Glomerular endothelial cell (primary cell): ENCODE measurements around the gene DNAJC12. TPM values are rescaled to one million over a fixed set of nuclear protein-coding genes. Genes with fewer than 3 reads are reported as not detected.
A peak's percentile ranks its signal among the peaks of the same experiment; 100 is the strongest.
"Not testable (repeated sequence)": the region's sequence is repeated elsewhere in the genome, so short reads cannot be mapped to it uniquely, and the experiment has no call there.

ENCODE experiments used
- DNase-seq: peaks from one replicate; pipeline ENCODE4 v3.0.0-alpha.2; 2011; ENCODE audit warnings: low read depth, low spot score; ENCODE audit errors: extremely low read depth
- total RNA-seq: library from RNA; depleted of rRNA; stranded (reverse); fragments of >200 nt; gene quantifications from 2 replicates; pipeline ENCODE4 v1.2.3, GENCODE V29; 2015

Gene DNAJC12
- total RNA-seq, 1 donor from 2014 or later = 1.9 TPM

DNA sequence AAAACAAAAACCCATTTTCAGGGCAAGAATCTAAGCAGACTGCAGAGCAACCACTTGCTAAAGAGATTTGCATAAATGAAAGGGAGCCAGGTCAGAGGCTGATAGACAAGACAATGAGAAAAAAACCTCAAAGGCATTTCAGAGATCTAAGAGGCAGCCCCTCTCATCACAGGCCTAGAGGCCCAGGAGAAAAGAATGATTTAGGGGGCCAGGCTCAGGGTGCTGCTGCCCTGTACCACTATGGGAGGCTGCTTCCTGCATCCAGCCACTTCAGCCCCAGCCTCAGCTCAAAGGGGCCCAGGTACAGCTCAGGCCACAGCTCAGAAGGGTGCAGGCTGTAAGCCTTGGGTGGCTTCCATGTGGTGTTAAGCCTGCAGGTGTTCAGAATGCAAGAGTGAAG is 3.7 kb upstream of the DNAJC12 start:
- no peak for DNase-seq

DNA sequence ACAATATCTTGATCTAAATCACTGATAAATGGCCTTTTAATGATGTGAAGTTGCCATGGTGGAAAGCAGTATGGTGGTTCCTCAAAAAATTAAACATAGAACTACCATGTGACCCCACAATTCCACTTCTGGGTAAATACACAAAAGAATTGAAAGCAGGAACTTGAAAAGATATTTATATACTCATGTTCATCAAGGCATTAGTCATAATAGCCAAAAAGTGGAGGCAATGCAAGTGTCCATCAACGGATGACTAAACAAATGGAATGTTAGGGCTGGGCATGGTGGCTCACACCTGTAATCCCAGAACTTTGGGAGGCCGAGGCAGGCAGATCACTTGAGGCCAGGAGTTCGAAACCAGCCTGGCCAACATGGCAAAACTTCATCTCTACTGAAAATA is 2.0 kb upstream of the DNAJC12 start:
- no peak for DNase-seq

DNA sequence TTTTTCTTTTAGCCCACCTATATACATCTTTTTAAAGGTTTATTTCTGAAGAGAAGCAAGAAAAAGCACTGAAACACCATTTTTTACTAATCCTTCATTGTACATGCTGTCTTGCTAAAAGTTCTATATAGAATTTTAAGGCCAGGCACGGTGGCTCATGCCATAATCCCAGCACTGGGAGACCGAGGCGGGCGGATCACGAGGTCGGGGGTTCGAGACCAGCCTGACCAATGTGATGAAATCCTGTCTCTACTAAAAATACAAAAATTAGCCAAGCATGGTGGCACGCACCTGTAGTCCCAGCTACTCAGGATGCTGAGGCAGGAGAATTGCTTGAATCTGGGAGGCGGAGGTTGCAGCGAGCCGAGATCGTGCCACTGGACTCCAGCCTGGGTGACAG is 1.5 kb upstream of the DNAJC12 start:
- not testable (repeated sequence) for DNase-seq

DNA sequence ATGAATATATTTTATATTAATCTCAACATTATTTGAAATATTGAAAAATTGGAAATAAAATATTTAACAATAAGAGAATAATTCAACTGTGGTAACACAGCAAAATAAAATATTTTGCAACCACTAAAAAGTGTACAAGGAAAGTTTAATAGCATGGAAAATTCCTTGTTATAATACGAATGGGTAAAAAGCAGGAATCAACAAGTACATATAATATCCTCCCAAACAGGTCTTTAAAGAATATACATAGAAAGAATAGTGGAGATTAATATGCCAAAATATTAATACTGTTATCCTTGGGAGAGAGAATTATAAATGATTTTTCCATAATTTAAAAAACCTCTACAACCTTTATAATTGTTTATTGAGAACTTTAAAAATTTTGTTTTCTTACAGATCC is 1.0 kb downstream of the DNAJC12 start:
- no peak for DNase-seq

DNA sequence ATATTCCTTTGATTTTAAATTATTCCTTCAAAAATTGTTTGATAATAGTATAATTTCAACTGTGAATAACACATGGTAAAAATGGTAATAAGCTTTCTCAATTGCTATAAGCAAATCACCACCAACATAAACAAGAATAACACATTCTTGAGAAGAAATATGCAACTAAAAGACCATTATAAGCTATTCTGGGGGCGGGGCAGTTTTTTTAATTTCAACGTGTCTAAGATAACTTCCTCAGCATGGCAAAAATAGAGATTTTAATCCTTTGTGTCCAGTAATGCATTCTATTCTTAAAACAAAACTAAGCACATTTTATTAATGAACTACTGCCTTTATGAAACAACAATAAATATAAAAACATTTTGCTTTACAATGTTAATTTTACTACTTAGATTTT is 1.5 kb downstream of the DNAJC12 start:
- no peak for DNase-seq

DNA sequence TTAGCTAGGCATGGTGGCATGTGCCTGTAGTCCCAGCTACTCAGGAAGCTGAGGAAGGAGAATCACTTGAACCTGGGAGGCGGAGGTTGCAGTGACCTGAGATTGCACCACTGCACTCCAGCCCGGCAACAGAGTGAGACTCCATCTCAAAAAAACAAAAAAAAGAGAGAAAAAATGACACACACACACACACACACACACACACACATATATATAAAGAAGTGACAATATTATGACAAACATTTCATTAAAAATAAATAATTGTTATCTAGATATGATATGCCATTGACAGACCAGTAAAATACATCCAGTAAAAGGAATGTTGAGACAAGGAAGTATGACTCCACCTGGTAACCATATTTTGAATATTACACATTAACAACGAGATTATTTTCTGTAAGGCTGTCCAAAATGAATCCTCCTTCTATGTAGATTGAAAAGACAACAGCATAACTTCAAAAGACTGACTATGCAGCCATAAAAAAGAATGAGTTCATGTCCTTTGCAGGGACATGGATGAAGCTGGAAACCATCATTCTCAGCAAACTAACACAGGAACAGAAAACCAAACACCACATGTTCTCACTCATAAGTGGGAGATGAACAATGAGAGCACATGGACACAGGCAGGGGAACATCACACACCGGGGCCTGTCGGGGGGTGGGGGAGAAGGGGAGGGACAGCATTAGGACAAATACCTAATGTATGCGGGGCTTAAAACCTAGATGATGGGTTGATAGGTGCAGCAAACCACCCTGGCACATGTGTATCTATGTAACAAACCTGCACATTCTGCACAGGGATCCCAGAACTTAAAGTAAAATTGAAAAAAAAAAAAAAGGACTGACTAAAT is 2.2 kb downstream of the DNAJC12 start:
- DNase-seq = not testable (repeated sequence)

DNA sequence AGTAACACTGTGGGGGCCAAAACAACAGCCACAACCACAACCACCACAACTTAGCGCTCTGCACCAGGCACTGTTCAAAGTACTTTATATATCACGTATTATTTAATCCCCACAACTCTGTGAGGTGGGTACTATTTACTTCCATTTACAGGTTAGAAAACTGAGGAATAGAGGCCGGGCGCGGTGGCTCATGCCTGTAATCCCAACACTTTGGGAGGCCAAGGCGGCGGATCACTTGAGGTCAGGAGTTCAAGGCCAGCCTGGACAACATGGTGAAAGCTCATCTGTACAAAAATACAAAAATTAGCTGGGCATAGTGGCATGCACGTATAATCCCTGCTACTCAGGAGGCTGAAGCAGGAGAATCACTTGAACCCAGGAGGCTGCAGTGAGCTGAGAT is 3.6 kb downstream of the DNAJC12 start:
- no peak for DNase-seq

DNA sequence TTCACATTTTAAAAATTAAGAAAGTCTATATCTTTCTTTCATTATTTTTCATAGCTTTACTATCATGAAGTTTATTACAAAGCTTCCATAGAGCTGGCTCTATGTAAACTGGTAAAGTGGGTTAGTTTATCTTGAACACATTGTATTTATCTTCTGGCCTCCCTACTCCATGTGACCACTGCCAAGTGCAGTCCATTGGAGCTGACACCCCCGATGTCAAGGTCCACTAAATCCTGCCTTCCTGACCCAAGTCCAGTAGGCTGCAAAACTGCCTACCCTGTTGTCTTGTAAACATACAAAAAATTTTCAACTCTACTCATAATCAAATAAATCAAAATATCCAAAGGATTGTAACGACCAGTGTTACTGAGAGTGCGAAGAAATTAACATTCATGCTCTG is 10.2 kb downstream of the DNAJC12 start:
- no peak for DNase-seq

DNA sequence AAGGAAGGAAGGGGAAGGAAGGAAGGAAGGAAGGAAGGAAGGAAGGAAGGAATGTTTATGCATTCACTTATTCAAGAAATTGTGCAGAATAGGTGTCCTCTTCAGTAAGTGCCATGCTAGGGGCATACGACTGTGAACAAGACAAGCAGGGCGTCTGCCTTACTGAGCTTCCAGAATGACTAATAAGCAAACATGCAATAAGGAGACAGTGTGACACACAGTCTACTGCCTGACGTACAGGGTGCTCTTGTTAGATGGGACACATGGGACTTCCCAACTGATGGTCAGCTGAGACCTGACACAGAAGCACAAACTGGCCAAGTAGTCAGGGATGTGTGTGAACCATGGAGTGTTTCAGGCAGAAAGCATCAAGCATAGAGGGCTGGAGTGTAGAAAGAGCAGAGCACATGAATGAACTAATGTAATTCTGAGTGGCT is 18.2 kb downstream of the DNAJC12 start:
- DNase-seq = no peak

DNA sequence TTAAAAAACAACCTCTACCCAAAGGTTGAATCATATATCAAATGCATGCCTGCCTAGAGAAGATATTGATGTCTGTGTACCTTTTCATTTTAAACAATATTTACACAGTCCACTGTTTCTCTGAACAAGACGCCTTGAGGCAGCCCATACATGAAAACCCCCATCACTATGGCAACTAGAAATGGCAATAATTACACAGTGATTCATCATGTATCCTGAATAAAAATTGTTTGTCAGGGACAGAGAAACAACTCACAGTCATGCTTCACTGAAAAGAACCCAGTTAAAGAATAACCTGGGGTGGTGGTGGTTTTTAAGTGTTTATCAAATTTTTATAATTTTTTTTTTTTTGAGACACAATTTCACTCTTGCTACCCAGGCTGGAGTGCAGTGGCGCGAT is 19.7 kb downstream of the DNAJC12 start:
- peak; percentile 55 for DNase-seq

DNA sequence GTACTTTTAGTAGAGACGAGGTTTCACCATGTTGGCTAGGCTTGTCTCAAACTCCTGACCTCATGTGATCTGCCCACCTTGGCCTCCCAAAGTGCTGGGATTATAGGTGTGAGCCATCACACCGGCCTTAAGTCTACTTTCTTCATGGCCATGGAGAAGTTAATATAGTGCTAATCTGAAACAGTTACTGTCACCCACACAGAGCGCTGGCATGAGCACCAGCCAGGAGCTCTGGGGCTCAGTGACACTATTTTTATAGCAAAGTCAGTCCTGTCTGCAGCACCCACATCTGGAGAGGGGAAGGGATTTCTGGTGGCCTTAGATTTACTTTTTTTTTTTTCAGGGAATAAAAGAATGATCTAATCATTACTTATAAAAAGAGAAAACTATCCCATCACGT is 21.3 kb downstream of the DNAJC12 start:
- DNase-seq = no peak

DNA sequence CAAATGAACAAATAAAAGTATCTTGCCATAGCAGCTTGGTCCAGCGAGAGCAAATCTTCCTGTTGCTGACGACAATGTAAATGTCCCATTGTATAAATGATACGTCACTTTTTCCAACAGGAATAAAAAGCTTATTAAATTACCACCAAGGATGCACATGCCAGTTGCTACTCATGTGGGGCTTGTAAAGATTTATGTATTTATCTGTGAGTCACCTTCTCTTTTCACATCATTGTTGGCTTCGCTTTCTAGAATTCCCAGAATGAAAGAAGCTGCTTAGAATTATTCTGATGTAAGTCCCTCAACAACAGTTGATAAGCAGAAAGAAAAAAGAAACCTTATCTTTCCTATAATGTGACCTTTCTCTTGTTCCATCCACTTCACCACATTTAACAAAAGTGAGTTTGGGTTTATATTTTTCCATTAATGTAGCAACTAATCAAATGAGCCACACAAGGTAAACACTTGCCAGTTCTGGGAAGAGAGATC is 22.4 kb downstream of the DNAJC12 start:
- DNase-seq = no peak

DNA sequence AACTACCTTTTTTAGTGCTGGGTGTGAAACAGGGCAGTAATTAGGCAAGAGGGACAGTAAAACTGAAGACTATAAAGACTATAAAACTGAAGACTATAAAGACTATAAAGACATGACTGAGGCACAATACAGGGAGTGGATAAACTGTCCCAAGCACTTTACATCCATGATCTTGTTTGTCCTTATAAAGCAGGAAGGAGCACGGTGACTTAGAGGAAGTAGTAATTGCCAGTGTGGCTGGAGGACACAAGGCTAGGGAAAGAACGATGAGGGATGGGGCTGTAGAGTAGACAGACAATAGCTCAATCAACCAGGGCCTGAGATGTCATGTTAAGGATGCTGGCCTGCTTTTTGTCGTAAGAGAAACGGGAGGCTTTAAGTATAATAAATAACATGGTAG is 26.0 kb downstream of the DNAJC12 start:
- DNase-seq = no peak

DNA sequence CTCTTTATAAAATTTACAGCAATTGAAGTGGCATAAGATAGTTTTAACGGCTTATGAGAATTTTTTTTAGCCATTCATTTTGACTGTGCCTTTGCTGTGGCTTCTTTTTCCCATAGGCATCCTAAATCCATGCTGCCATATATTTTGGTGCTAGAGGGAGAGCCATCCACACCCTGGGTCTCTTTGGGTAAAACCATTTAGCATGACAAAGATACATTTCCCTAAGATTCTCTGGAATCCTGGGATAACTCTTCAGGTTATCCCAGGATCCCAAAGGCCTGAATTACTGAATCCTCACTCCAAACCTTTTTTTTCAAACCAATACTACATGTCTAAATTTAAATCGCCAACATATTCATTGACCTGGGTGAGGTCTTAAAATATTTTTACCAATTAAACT is 28.9 kb downstream of the DNAJC12 start:
- no peak for DNase-seq

DNA sequence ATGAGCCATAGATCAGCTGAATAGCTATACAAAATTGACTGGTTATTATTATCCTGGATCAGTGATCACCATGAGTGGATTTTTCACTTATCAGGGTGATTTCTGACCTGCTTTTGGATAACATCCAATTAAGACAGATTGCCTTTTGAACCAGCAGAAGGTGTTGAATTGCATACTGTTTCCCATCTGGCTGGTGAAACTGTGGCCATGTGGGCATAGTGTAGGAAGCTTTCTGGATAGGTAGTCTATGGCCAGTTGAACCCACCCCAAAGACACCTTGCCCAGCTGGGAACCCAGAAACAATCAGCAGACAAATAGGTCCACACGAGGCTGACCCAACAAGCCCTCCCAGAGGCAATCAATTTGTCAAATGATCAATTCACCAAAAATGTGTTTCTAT is 29.3 kb downstream of the DNAJC12 start:
- DNase-seq = no peak

DNA sequence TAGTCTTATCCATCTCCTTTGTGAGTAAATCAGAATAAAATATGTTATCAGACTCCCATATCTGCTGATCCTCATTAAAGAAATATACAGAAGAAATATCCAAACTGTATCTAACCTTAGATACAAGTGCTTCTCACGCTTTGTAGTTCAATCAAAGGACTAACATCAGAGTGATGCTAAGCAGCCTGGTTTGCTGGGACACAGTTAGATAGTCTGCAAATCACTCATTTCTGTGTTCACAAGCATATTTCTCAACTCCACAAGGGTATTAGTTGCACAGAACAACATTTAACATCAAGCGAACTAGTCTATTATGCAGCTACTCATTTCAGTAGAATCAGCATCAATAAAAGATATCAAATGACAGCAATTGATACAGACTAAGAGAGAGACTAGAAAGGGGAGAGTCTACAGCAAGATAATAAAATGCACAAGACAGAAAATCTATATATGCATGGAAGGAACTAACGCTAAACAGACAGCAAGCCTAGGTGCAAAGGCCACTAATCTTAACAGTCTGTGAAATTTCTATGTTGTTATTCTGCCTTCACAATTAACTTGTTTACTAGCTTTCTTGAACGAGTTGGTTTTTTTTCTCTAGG is 30.0 kb downstream of the DNAJC12 start:
- DNase-seq = no peak

DNA sequence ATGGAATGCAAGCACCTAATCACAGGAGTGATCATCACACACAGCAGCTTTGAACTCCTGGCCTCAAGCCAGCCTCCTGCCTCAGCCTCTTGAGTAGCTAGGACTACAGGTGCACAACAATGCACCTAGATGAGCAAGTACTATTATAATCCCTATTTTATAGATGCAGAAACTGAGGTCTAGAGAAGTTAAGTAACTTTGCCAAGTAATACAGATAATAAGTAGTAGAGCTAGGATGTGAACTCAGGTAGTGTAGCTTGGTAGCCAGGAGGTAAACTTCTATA is 33.7 kb downstream of the DNAJC12 start:
- DNase-seq = no peak

DNA sequence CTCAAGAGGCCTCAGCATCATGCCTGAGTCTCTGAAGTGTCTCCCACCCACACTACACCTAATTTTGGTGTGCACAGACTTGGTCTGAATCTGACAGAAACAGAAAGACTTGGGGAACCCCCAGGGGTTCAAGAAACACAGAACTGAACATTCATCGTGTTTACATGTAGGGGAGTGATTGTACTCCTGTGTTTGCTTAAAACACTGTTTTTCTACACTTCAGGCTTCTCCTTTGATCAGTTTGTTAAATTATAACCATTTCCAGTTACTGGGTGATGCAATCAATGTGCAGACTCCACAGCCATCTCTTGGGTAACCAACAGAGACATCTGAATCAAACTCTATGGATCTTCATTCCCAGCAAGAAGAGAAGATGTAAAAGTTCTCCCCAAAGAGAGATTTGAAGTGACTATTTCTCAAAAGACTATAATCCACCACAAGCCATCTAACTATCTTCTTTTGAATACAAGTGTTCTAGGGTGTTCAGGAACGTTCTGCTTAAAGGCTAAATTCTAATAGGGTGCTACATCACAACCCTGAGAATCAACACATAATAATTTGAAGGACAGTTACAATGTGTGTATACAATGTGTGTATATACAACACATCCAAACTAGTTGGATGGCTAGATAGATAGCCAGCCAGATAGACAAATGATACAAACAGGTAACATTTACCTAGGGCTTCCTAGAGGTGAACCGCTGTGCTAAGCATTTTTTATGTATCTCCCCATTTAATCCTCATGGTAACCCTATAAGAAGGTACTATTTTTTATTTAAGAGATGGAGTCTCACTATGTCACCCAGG is 34.2 kb downstream of the DNAJC12 start:
- no peak for DNase-seq

DNA sequence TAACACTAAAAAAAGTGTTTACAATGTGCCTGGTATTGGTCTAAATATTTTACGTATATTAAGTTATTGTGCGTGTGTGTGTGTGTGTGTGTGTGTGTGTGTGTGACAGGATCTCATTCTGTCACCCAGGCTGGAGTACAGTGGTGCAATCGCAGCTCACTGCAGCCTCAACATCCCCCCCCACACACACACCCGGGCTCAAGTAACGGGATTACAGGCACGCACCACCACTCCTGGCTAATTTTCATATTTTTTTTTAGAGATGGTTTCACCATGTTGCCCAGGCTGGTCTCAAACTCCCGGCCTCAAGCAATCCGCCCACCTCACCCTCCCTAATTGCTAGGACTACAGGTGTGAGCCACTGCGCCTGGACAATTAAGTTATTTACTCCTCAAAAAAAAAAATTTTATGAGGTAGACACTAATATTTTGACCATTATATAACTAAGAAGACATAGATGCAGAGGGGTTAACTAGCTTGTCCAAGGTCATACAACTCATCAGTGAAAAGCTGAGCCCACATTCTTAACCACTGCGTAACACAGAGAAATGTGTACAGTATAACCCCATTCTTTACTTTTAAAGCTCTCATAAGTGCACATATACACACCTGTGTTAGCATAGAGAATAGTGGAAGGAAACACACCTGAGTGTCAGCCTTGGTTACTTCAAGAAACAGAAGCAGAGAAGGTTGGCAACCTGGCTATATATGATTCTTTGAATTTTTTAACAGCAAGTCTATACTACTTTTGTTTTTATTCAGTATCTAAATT is 35.0 kb downstream of the DNAJC12 start:
- DNase-seq = no peak

DNA sequence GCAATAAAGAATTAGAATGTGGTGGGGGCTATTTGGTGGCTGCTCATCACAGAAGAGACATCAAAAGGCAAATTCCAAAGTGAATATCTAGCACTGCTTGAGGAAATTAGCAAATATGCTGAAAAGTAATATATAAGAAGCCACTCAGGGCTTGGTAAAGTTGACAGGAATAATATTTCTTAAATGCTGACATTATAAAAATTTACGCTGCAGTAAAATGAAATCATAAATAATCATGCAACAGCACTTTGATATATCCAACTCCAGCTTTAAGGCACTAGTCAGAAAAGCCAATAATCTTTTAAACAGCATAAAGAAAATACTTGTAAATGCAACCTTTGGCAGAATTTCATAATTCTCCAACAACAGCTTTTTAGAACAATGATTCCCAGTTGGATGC is 36.9 kb downstream of the DNAJC12 start:
- DNase-seq = no peak

DNA sequence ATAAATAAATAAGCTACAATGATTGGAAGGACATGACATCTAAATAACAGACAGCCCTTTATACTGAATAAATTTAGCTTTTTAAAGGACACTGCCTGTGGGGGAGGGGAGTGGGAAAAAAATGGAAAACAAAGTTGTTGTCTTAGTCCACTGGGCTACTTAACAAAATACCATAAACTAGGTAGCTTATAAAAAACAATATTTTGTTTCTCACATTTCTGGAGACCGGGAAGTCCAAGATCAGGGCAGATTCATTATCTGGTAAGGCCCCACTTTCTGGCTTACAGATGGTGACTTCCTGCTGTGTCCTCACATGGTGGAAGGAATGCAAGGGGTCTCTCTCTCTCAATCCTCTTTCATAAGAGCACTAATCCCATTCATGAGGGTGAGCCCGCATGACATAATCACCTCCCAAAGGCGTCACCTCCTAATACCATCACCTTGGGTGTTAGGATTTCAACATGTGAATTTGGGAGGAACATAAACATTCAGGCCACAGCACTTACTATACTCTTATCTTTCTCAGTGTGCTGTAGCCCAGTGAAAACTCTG is 43.0 kb downstream of the DNAJC12 start:
- DNase-seq = no peak
